ENCODE measurements around the gene DCC. TPM values are rescaled to one million over a fixed set of nuclear protein-coding genes. Genes with fewer than 3 reads are reported as not detected.

The DCC gene
- total RNA-seq, 4 donors from 2014 or later = 0.16 TPM; not detected in 3

GRCh38 chr18:53093636-53094035, 753.6 kb downstream of the DCC start:
- no peaks in the 10 kb centered on the region for H3K4me1 ChIP-seq
- H3K36me3 ChIP-seq = no peaks in the 10 kb centered on the region
- no peaks in the 10 kb centered on the region for H3K9me3 ChIP-seq
- H3K27ac ChIP-seq = no peak overlapping the region
- no peak for TF ChIP-seq POLR2AphosphoS5 (IDR thresholded peaks at IDR 0.05)
- TF ChIP-seq POLR2A (IDR thresholded peaks at IDR 0.05) = no peak
- TF ChIP-seq EP300 (IDR thresholded peaks at IDR 0.05) = no peak
- TF ChIP-seq, protein P1, sequence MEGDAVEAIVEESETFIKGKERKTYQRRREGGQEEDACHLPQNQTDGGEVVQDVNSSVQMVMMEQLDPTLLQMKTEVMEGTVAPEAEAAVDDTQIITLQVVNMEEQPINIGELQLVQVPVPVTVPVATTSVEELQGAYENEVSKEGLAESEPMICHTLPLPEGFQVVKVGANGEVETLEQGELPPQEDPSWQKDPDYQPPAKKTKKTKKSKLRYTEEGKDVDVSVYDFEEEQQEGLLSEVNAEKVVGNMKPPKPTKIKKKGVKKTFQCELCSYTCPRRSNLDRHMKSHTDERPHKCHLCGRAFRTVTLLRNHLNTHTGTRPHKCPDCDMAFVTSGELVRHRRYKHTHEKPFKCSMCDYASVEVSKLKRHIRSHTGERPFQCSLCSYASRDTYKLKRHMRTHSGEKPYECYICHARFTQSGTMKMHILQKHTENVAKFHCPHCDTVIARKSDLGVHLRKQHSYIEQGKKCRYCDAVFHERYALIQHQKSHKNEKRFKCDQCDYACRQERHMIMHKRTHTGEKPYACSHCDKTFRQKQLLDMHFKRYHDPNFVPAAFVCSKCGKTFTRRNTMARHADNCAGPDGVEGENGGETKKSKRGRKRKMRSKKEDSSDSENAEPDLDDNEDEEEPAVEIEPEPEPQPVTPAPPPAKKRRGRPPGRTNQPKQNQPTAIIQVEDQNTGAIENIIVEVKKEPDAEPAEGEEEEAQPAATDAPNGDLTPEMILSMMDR (IDR thresholded peaks at IDR 0.05) = no peak
- 43% methylated on average over 5 of the region's 5 CpGs for WGBS
- H3K27me3 ChIP-seq = no peaks in the 10 kb centered on the region
- no peak overlapping the region for H3K4me3 ChIP-seq
- DNase-seq (ENCODE audit: low spot score in 2 of 2) = no peak

DNA sequence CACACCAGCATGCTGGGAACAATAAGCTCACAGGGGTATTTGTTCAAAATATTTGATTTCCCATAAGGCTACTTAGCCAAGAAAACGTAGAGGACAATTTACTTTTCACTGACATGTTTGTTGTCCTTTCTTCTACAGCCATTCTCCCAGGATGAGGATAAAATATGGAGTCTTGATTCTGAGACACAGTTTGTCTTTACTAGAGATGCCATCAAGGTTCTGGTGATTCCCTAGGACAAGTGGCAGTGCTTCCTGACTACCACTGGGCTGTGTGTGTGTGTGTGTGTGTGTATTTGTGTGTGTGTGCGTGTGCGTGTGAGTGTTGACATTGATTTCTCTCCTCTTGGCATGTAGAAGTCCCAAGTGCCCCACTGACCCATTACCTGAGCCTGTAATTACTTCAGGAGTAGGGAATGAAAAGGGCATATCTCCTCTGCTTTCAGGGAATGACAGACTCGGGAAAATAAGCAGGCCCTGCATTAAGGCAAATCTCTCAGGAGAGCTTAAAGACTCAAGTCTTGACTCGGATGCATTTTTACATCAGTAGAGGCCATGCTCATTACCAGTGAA, 761.6 kb downstream of the DCC start:
- TF ChIP-seq, protein P1 (IDR thresholded peaks at IDR 0.05) = no peak
- TF ChIP-seq EP300 (IDR thresholded peaks at IDR 0.05) = no peak
- TF ChIP-seq POLR2A (IDR thresholded peaks at IDR 0.05) = no peak
- no peak for TF ChIP-seq POLR2AphosphoS5 (IDR thresholded peaks at IDR 0.05)
- DNase-seq (ENCODE audit: low spot score in 2 of 2) = no peak
- 61% methylated on average over 5 of the region's 5 CpGs for WGBS
- Histone ChIP-seq H3K27me3 (no peaks in the 10 kb centered on the region), H3K4me3 (no peak overlapping the region), H3K9me3 (no peaks in the 10 kb centered on the region), H3K36me3 (no peaks in the 10 kb centered on the region), H3K4me1 (no peaks in the 10 kb centered on the region), H3K27ac (no peak overlapping the region)

- no peak for TF ChIP-seq POLR2AphosphoS5 (IDR thresholded peaks at IDR 0.05)
- no peaks in the 10 kb centered on the region for H3K27me3 ChIP-seq
- 60% methylated on average over 3 of the region's 3 CpGs for WGBS
- no peak for DNase-seq (ENCODE audit: low spot score in 2 of 2)
- H3K27ac ChIP-seq = no peak overlapping the region
- no peaks in the 10 kb centered on the region for H3K4me1 ChIP-seq
- H3K9me3 ChIP-seq = no peaks in the 10 kb centered on the region
- H3K36me3 ChIP-seq = no peaks in the 10 kb centered on the region
- H3K4me3 ChIP-seq = no peak overlapping the region
These were observed 774.4 kb downstream of the DCC start for GRCh38 chr18:53114441-53114840.

- Histone ChIP-seq H3K27ac (no peak overlapping the region), H3K27me3 (no peaks in the 10 kb centered on the region), H3K4me3 (peak overlapping the region; percentile 18), H3K9me3 (no peaks in the 10 kb centered on the region), H3K4me1 (no peaks in the 10 kb centered on the region), H3K36me3 (no peaks in the 10 kb centered on the region)
- no peak for DNase-seq (ENCODE audit: low spot score in 2 of 2)
- 73% methylated on average over 10 of the region's 10 CpGs for WGBS
- no peak for TF ChIP-seq POLR2A (IDR thresholded peaks at IDR 0.05)
- no peak for TF ChIP-seq POLR2AphosphoS5 (IDR thresholded peaks at IDR 0.05)
- TF ChIP-seq, protein P1 (IDR thresholded peaks at IDR 0.05) = no peak
- TF ChIP-seq EP300 (IDR thresholded peaks at IDR 0.05) = no peak
These were observed 776.0 kb downstream of the DCC start for GRCh38 chr18:53115876-53116585.

- H3K27me3 ChIP-seq = no peaks in the 10 kb centered on the region
- TF ChIP-seq, protein P1 (IDR thresholded peaks at IDR 0.05) = no peak
- TF ChIP-seq EP300 (IDR thresholded peaks at IDR 0.05) (no peak), POLR2A (IDR thresholded peaks at IDR 0.05) (no peak), POLR2AphosphoS5 (IDR thresholded peaks at IDR 0.05) (no peak)
- DNase-seq (ENCODE audit: low spot score in 2 of 2) = no peak
- H3K4me3 ChIP-seq = no peak overlapping the region
- WGBS = 50% methylated on average over 3 of the region's 3 CpGs
- H3K9me3 ChIP-seq = no peaks in the 10 kb centered on the region
- H3K27ac ChIP-seq = no peak overlapping the region
- H3K36me3 ChIP-seq = no peaks in the 10 kb centered on the region
- no peaks in the 10 kb centered on the region for H3K4me1 ChIP-seq
These were observed 777.9 kb downstream of the DCC start for GRCh38 chr18:53117851-53118250.
